AG09319 (cell line): Measurements from ENCODE around the gene KIF2B.

Source experiments
- DNase-seq: peaks from one replicate; pipeline ENCODE4 v3.0.0-alpha.2; 2010; ENCODE audit warnings: low read depth; ENCODE audit errors: extremely low read depth
- TF ChIP-seq, protein P1 (sequence below): IDR thresholded peaks from 2 replicates; pipeline ENCODE4 v1.5.1; 2011; ENCODE audit warnings: low read depth, mild to moderate bottlenecking, inconsistent platforms, low read length, moderate library complexity

KIF2B gene

DNA sequence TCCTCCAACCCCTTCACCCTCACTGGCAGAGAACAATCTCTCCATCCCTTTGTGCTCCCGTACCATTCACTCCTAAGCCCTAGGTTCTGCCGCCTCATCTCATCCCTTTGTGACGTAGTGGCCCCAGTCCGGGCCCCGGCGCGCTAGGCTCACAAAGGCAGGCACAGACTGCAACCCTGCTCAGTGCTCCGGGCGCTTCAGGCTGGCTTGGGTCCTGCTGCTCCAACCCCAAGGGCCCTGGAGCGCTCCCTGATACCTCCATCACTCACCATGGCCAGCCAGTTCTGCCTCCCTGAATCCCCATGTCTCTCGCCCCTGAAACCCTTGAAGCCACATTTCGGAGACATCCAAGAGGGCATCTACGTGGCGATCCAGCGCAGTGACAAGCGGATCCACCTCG lies at the start of gene KIF2B:
TSS of gene KIF2B (plus strand) at position 164 of the 400 bp plus-strand sequence. CDS start at position 271, 107 bp downstream.
- no peak for DNase-seq
- TF ChIP-seq, protein P1, sequence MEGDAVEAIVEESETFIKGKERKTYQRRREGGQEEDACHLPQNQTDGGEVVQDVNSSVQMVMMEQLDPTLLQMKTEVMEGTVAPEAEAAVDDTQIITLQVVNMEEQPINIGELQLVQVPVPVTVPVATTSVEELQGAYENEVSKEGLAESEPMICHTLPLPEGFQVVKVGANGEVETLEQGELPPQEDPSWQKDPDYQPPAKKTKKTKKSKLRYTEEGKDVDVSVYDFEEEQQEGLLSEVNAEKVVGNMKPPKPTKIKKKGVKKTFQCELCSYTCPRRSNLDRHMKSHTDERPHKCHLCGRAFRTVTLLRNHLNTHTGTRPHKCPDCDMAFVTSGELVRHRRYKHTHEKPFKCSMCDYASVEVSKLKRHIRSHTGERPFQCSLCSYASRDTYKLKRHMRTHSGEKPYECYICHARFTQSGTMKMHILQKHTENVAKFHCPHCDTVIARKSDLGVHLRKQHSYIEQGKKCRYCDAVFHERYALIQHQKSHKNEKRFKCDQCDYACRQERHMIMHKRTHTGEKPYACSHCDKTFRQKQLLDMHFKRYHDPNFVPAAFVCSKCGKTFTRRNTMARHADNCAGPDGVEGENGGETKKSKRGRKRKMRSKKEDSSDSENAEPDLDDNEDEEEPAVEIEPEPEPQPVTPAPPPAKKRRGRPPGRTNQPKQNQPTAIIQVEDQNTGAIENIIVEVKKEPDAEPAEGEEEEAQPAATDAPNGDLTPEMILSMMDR, result no peak

DNA sequence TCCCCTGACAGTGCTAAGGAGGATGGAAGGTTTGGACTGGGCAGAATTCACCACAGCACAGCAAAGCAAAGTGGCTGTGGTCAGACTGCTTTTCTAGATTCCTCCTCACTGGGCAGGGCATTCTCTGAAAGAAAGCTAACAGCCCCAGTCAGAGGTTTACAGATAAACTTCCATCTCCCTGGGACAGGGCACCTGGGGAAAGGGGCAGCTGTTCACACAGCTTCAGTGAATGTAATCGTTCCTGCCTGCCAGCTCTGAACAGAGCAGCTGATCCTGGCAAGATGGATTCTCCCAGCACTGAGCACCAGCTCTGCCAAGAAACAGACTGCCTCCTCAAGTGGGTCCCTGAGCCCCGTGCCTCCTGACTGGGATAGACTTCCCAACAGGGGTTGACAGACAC lies 42.4 kb upstream of the KIF2B start:
- TF ChIP-seq, protein P1, result no peak
- no peak for DNase-seq

- TF ChIP-seq, protein P1, result no peak
Measured at GRCh38 chr17:53791551-53791950, 31.2 kb upstream of the KIF2B start.

DNA sequence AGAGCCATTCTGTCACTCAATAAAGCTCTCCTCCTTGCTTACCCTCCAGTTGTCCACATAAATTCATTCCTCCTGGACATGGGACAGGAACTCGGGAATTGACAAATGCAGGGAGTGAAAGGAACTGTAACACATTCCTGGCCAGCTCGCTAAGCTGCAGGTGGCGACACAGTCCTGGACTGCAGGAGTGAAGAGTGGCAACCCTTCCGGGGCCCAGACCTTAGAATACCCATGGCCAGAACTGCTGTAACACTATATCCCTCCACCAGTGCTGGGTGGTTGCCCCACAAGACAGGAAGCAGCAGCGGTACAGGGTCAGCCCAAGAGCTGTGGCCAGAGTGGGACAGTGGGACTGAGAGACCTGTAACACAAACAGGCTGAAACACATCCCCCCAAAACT lies 30.3 kb upstream of the KIF2B start:
- TF ChIP-seq, protein P1, result no peak
- no peak for DNase-seq

More at GRCh38 chr17:53791551-53791950, 31.2 kb upstream of the KIF2B start:
- DNase-seq, result no peak

DNA sequence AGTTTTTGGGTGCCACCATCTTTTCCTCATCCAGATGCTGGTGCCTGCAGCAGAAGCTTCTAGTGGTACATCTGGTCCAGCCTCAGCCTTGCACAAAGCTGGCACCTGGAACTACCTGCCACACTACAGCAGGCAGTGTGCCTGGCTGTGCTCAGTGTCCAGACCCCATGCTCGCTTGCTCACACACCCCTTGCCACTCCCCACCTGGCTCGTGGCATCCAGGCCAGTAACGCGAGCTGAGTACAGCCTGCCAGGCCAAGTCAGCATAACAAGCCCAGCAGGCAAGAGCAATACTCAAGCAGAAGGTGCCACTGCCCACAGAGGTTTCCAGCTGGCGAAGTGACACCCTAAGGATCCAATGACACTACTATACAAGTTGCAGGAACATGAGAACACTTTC lies 29.7 kb upstream of the KIF2B start:
- no peak for DNase-seq
- TF ChIP-seq, protein P1, result no peak

DNA sequence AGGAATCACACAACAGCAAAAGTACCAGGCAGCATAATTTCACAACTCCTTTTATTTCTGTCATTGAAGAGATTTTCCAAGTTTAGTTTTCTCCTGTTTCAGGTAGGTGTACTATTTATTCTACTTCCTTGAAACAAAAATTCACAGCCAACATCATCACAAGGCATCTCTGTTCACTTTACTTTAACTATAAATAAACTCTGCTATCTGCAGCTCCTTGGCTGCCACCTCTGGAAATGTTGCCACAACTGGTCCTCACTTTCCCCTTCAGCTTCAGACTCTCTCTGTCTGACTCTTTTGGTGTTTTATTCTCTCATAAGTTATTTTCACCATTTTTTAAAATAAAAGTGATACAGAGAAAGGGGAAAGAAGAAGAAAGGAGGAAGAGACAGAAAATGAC lies 27.9 kb upstream of the KIF2B start:
- TF ChIP-seq, protein P1, result no peak
- no peak for DNase-seq

GRCh38 chr17:53796642-53797041 lies 26.1 kb upstream of the KIF2B start:
- DNase-seq, result no peak
- TF ChIP-seq, protein P1, result no peak
